Astrocyte of the cerebellum (primary cell): ENCODE measurements around the gene DOCK3.

Experiments
- DNase-seq: peaks from one replicate; pipeline ENCODE4 v3.0.0-alpha.2; 2011; ENCODE audit warnings: low read depth
- H3K4me3 ChIP-seq: 2 replicates; pipeline ENCODE4 v1.5.1; 2011; ENCODE audit warnings: mild to moderate bottlenecking, low read depth, low read length, moderate library complexity
- CTCF ChIP-seq: IDR thresholded peaks from 2 replicates; pipeline ENCODE4 v1.5.1; 2012; ENCODE audit warnings: low read length, low read depth, moderate library complexity, mild to moderate bottlenecking; ENCODE audit errors: missing control alignments
- in situ Hi-C: cut with HindIII; loops from 2 replicates; pipeline ENCODE4 v1.10.0; 2017; ENCODE audit warnings: low sequenced_read_pairs

The DOCK3 gene

GRCh38 chr3:50695031-50695430 lies 20.3 kb downstream of the DOCK3 start:
- TF ChIP-seq CTCF = no peak
- H3K4me3 ChIP-seq = no peak overlapping the region
- no peak for DNase-seq
- in situ Hi-C loops = no loop called here

GRCh38 chr3:50696276-50696675 lies 21.5 kb downstream of the DOCK3 start:
- H3K4me3 ChIP-seq = no peak overlapping the region
- in situ Hi-C loops = no loop called here
- no peak for DNase-seq
- TF ChIP-seq CTCF = no peak

- H3K4me3 ChIP-seq = no peak overlapping the region
- TF ChIP-seq CTCF = no peak
- in situ Hi-C loops = no loop called here
- DNase-seq = no peak
These were observed 23.5 kb downstream of the DOCK3 start for GRCh38 chr3:50698269-50698668.

GRCh38 chr3:50708620-50709019 lies 33.9 kb downstream of the DOCK3 start:
- no peak for DNase-seq
- TF ChIP-seq CTCF = no peak
- in situ Hi-C loops = no loop called here

GRCh38 chr3:50714946-50715345 lies 40.2 kb downstream of the DOCK3 start:
- H3K4me3 ChIP-seq = no peak overlapping the region
- no peak for DNase-seq
- in situ Hi-C loops = no loop called here
- TF ChIP-seq CTCF = no peak

More at GRCh38 chr3:50708620-50709019, 33.9 kb downstream of the DOCK3 start:
- no peak overlapping the region for H3K4me3 ChIP-seq

GRCh38 chr3:50724831-50725230 lies 50.1 kb downstream of the DOCK3 start:
- no peak for DNase-seq
- in situ Hi-C loops = no loop called here
- H3K4me3 ChIP-seq = no peak overlapping the region
- TF ChIP-seq CTCF = no peak

- in situ Hi-C loops = no loop called here
- no peak for TF ChIP-seq CTCF
- DNase-seq = no peak
- H3K4me3 ChIP-seq = no peak overlapping the region
These were observed 60.3 kb downstream of the DOCK3 start for GRCh38 chr3:50734985-50735384.
